B cell (primary cell): ENCODE data around the gene WDR87. TPM values are rescaled to one million over a fixed set of nuclear protein-coding genes. Genes with fewer than 3 reads are reported as not detected.
A peak's percentile ranks its signal among the peaks of the same experiment; 100 is the strongest.

Source experiments
- ATAC-seq: fragments of 200-7000 bp; cut with Tn5 transposase; one replicate; pipeline ENCODE4 v1.10.0; 2021; ENCODE audit warnings: low read depth, mild to moderate bottlenecking, moderate number of reproducible peaks, moderate library complexity
- CTCF ChIA-PET: fragments of 350-600 bp; sonication (Branson Sonifier 250); formaldehyde crosslinking; loops from one replicate; lab custom pipeline; 2021; ENCODE audit warnings: antibody characterized with exemption, inconsistent platforms; lab: Charles Lee
- POLR2A ChIA-PET: fragments of 350-600 bp; sonication (Branson Sonifier 250); formaldehyde crosslinking; loops from one replicate; lab custom pipeline; 2021; ENCODE audit warnings: antibody characterized with exemption; lab: Charles Lee
- DNase-seq: peaks from one replicate; pipeline ENCODE4 v3.0.0; 2013
- H2AFZ ChIP-seq: 2 replicates; pipeline ENCODE4 v1.6.1; 2012; ENCODE audit warnings: mild to moderate bottlenecking, low read depth, low read length; ENCODE audit not compliant: insufficient read depth, poor library complexity, severe bottlenecking
- H3K27ac ChIP-seq, 2 donors: 1 replicate in 1 of 2; 2 replicates in 1 of 2; pipeline ENCODE4 v1.5.1; 2012 to 2013; ENCODE audit warnings: low read length in 2 of 2, mild to moderate bottlenecking in 2 of 2, moderate library complexity in 1 of 2
- H3K27me3 ChIP-seq, 4 experiments: fragments of 200-600 bp in 1 of 4; sonication (generic) in 1 of 4; replicated peaks in 1 of 4; 1 replicate in 2 of 4; 2 replicates in 2 of 4; pipeline versions ENCODE4 v1.6.1 to v1.7.0; 2013 to 2016; ENCODE audit warnings: low read length in 3 of 4, mild to moderate bottlenecking in 2 of 4, mixed read lengths in 1 of 4, moderate library complexity in 1 of 4; ENCODE audit not compliant: insufficient read depth in 4 of 4, control insufficient read depth in 3 of 4; ENCODE audit errors: control extremely low read depth in 1 of 4
- H3K36me3 ChIP-seq, 2 experiments: replicated peaks in 1 of 2; 1 replicate in 1 of 2; 2 replicates in 1 of 2; pipeline versions ENCODE4 v1.6.1 to v1.7.1; 2013; ENCODE audit warnings: low read length in 1 of 2; ENCODE audit not compliant: insufficient read depth in 2 of 2, control insufficient read depth in 1 of 2; ENCODE audit errors: control extremely low read depth in 1 of 2, extremely low read depth in 1 of 2
- H3K4me1 ChIP-seq, 2 donors: fragments of 200-600 bp in 1 of 2; sonication (generic) in 1 of 2; 1 replicate in 1 of 2; 2 replicates in 1 of 2; pipeline versions ENCODE4 v1.5.1 to v1.6.1; 2013 to 2017; ENCODE audit warnings: low read length in 2 of 2; ENCODE audit not compliant: control insufficient read depth in 2 of 2, insufficient read depth in 2 of 2
- H3K4me2 ChIP-seq: replicated peaks from 2 replicates; pipeline ENCODE3; 2012; ENCODE audit warnings: mild to moderate bottlenecking, low read depth, low read length; ENCODE audit not compliant: poor library complexity, severe bottlenecking
- H3K4me3 ChIP-seq, 5 experiments: fragments of 200-600 bp in 1 of 5; sonication (generic) in 1 of 5; 1 replicate in 3 of 5; 2 replicates in 2 of 5; pipeline versions ENCODE4 v1.5.1 to v1.7.0; 2011 to 2016; ENCODE audit warnings: low read length in 4 of 5, mild to moderate bottlenecking in 4 of 5, low read depth in 2 of 5, control low read depth in 1 of 5, moderate library complexity in 1 of 5; ENCODE audit not compliant: insufficient read depth in 1 of 5; ENCODE audit errors: control extremely low read depth in 1 of 5, extremely low read depth in 1 of 5
- H3K79me2 ChIP-seq: fragments of 200-600 bp; sonication (generic); one replicate; pipeline ENCODE4 v1.6.0; 2016; ENCODE audit warnings: low read length; ENCODE audit not compliant: control insufficient read depth, insufficient read depth
- H3K9ac ChIP-seq: fragments of 200-600 bp; sonication (generic); 2 replicates; pipeline ENCODE4 v1.6.1; 2017; ENCODE audit warnings: mild to moderate bottlenecking, low read length, moderate library complexity
- H3K9me3 ChIP-seq, 3 donors: one replicate each; pipeline versions ENCODE4 v1.6.1 to v1.7.1; 2013; ENCODE audit warnings: low read length in 2 of 3; ENCODE audit not compliant: control insufficient read depth in 2 of 3, insufficient read depth in 1 of 3; ENCODE audit errors: control extremely low read depth in 1 of 3
- H4K20me1 ChIP-seq: 2 replicates; pipeline ENCODE4 v1.6.0; 2012; ENCODE audit warnings: mild to moderate bottlenecking, low read length; ENCODE audit not compliant: insufficient read depth, control insufficient read depth, poor library complexity, severe bottlenecking
- H3K27ac Mint-ChIP-seq: one replicate; pipeline ENCODE4 v1.8.0; 2021; ENCODE audit warnings: mixed read lengths
- H3K27me3 Mint-ChIP-seq: one replicate; pipeline ENCODE4 v1.8.0; 2021; ENCODE audit warnings: mixed read lengths
- H3K4me1 Mint-ChIP-seq: one replicate; pipeline ENCODE4 v1.8.0; 2021; ENCODE audit warnings: mixed read lengths
- H3K4me3 Mint-ChIP-seq: one replicate; pipeline ENCODE4 v1.8.0; 2021; ENCODE audit warnings: mixed read lengths
- H3K9me3 Mint-ChIP-seq: one replicate; pipeline ENCODE4 v1.8.0; 2022; ENCODE audit warnings: mixed read lengths; ENCODE audit not compliant: insufficient read depth
- CTCF ChIP-seq: fragments of 200-600 bp; IDR thresholded peaks from one replicate; pipeline ENCODE4 v1.8.0; 2022; ENCODE audit warnings: antibody characterized with exemption, mild to moderate bottlenecking
- EZH2 ChIP-seq: IDR thresholded peaks from 2 replicates; pipeline ENCODE4 v1.6.1; 2012; ENCODE audit warnings: borderline replicate concordance, low read depth, mild to moderate bottlenecking, moderate library complexity, low read length; ENCODE audit not compliant: insufficient read depth, poor library complexity, severe bottlenecking
- WGBS: methylation state at CpG from one replicate; pipeline ENCODE4 v1.1.5; 2013; ENCODE audit warnings: missing lambda C conversion rate; ENCODE audit not compliant: insufficient coverage; 5-methylcytosine and 5-hydroxymethylcytosine counted together
- intact Hi-C: fragments of 100-400 bp; cut with micrococcal nuclease; formaldehyde crosslinking; loops from one replicate; pipeline ENCODE4 v1.10.0; 2022
- polyA plus RNA-seq: library from polyadenylated mRNA; depleted of rRNA; stranded (reverse); fragments of >200 nt; gene quantifications from 2 replicates; pipeline ENCODE4 v1.2.3, GENCODE V29; 2012
- total RNA-seq, 2 donors: library from RNA; stranded (reverse); fragments of 120-200 nt in 1 of 2; gene quantifications; 1 replicate in 1 of 2; 2 replicates in 1 of 2; pipeline versions ENCODE4 v1.2.3 to v1.2.4, GENCODE V29; 2013 to 2022

Gene WDR87
- total and polyA plus RNA-seq, 2 donors (not counting 1 experiment from before 2014, with no cell fraction given) = not detected

- ATAC-seq (no peak), DNase-seq (no peak)
- Histone ChIP-seq H3K27ac (peak overlapping the region in 1 of 2 donors; percentile 95), H4K20me1 (no peaks in the 10 kb centered on the region), H3K9me3 (no peaks in the 10 kb centered on the region), H3K9ac (no peak overlapping the region), H3K4me3 (no peak overlapping the region), H3K4me2 (peak overlapping the region; percentile 12), H3K36me3 (peaks cover 0 to 12% of the 10 kb centered on the region in 2 experiments), H3K79me2 (peaks cover 95% of the 10 kb centered on the region), H3K4me1 (peaks cover 37 to 53% of the 10 kb centered on the region in 2 donors), H3K27me3 (no peaks in the 10 kb centered on the region), H2AFZ (no peak overlapping the region)
- Mint-ChIP-seq H3K4me3 (no peak overlapping the region), H3K27ac (peak overlapping the region; percentile 91), H3K4me1 (peaks cover 64% of the 10 kb centered on the region), H3K27me3 (no peaks in the 10 kb centered on the region), H3K9me3 (no peaks in the 10 kb centered on the region)
- intact Hi-C loops = no loop called here
- 100% methylated on average over 4 of the region's 6 CpGs for WGBS
- TF ChIP-seq CTCF = no peak
- TF ChIP-seq EZH2 = no peak
- ChIA-PET POLR2A (no interaction called here), CTCF (no interaction called here)
These were observed 42.0 kb upstream of the WDR87 start for GRCh38 chr19:37948362-37948761.

- Mint-ChIP-seq H3K4me3 (no peak overlapping the region), H3K27me3 (no peaks in the 10 kb centered on the region), H3K27ac (peak overlapping the region; percentile 91), H3K4me1 (peaks cover 63% of the 10 kb centered on the region), H3K9me3 (no peaks in the 10 kb centered on the region)
- Histone ChIP-seq H2AFZ (no peak overlapping the region), H3K4me1 (peaks cover 31 to 47% of the 10 kb centered on the region in 2 donors), H3K9me3 (no peaks in the 10 kb centered on the region), H4K20me1 (peaks cover 2% of the 10 kb centered on the region), H3K27ac (peak overlapping the region in 1 of 2 donors; percentile 95), H3K4me2 (no peak overlapping the region), H3K4me3 (no peak overlapping the region), H3K79me2 (peaks cover 95% of the 10 kb centered on the region), H3K36me3 (peaks cover 0 to 18% of the 10 kb centered on the region in 2 experiments), H3K9ac (no peak overlapping the region), H3K27me3 (no peaks in the 10 kb centered on the region)
- WGBS = 100% methylated on average over 5 of the region's 5 CpGs
- TF ChIP-seq EZH2 (no peak), CTCF (no peak)
- intact Hi-C loops = no loop called here
- ATAC-seq = no peak
- no peak for DNase-seq
- ChIA-PET CTCF (no interaction called here), POLR2A (no interaction called here)
These were observed 41.4 kb upstream of the WDR87 start for GRCh38 chr19:37947778-37948177.
